Embryonic facial prominence (tissue), 1 donor: ENCODE data around the gene CAPN15.

ENCODE experiments used
- DNase-seq: peaks from one replicate; pipeline ENCODE4 v3.0.0-alpha.2; 2016; ENCODE audit errors: extremely low spot score

The CAPN15 gene

DNA sequence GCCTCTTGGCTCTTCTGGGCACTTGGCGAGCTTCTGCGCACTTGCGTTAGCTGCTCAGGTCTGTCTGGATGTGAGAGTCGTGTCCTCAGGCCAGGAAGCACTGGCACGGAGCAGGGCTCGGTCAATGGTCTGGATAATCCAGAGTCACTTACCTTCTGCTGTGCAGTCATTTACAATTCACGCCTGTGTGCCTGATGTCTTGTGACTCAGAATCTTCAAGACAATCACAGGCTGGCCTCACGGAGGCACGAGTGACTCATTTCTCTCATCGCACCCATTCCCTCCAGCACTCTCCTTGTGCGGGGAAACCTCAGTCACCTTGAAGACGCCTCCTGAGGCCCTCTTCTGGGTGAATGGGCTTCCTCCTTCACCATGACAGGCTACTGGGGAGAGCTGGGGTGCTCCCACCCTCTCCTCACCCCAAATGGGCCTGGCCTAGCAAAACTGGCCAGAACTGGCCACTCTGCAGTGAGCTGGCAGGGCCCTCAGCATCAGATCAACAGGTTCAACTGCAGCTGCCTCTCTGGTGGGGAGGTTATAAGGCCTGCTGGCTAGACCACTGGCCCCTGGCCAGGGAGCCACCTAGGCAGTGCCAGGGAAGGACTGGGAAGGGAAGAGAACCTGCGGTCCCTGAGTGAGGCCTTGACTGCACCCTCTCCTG is 1.9 kb upstream of the CAPN15 start:
- DNase-seq = no peak

DNA sequence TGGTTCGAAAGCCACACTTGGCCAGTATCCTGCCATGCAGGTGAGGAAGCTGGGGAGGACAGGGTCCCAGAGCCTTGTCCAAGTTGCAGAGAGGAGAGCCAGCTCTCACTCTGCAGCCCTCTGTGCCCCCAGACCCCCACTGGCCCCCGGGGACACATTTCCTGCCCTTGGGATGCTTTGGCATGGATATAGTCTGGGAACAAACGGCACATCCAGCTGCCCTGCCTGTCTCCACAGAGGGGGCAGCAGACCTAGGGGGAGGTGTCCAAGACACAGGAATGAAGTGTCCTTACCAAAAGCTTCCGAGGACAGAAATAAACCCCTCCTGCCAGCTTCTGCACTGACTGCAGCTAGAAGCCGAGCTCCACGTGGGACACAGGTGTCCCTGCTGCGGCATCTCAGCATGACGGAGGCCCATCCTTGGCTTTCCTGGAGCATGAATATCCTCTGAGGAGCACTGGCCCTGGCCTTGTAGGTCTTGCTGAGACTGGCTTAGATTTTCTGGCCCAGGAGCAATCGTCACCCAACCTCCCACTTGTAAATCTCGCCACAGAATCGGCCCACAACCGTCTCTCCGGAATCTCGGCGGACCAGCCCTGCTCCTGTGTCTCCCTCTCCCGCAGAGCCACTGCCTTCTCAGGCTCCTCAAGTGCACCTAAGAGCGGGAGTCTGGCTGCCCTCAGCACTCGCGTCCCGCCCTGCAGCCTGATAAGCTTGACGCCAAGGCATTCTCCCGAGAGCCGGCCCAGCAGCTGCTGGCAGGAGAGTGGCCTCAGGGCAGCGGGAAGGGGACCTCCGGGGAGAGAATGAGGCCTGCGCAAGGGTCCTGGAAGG is 1.1 kb upstream of the CAPN15 start:
- no peak for DNase-seq

GRCh38 chr16:528111-529011 is 849 bp downstream of the CAPN15 start:
- no peak for DNase-seq

DNA sequence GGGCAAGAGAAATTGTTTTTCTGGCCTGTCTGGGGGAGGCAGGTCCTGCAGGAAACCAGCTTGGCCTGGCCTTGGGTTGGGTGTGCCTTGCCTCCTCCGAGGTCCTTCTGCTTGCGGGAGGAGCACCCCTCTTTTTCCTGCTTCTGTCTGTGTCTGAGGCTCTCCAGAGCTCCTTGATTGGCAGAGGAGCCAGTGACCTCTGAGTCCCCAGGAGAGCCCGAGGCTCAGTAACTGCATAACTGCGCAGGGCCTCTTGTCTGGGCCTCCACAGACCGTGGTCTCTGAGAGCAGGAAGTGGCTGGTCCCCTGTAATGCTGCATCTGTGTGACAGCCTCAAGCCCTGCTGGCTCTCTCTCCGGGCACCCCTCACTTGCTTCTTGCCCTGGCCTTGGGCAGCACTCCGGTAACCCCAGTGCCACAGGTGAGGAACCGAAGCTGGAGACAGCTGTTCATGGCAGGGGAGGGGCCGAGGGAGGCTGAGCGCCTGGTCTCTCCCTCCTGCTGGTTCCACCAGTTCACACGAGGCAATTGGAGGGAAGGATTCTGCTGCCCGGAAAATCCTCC is 1.6 kb downstream of the CAPN15 start:
- DNase-seq = no peak

- no peak for DNase-seq
Observed at GRCh38 chr16:530111-530817, 2.8 kb downstream of the CAPN15 start.

DNA sequence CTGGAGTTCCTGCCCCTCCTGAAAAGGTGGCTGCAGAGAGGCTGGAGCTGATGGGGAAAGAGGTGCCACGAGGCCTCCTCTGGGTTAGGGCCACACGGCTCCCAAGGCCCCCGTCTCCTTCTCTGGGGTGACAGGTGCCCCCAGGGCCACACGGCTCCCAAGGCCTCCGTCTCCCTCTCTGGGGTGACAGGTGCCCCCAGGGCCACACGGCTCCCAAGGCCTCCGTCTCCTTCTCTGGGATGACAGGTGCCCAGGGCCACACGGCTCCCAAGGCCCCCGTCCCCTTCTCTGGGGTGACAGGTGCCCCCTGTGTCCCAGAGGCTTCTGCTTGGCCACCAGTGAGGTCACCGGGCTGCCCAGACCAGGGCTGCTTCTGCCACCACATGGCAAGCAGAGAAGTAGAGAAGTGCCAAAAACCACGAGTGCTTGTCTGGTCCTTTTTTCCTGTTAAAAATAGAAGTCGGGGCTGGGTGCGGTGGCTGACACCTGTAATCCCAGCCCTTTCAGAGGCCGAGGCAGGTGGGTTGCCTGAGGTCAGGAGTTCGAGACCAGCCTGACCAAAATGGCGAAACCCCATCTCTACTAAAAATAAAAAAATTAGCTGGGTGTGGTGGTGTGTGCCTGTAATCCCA is 4.1 kb downstream of the CAPN15 start:
- no peak for DNase-seq

- DNase-seq = no peak
Observed at GRCh38 chr16:533391-534123, 6.0 kb downstream of the CAPN15 start.

DNA sequence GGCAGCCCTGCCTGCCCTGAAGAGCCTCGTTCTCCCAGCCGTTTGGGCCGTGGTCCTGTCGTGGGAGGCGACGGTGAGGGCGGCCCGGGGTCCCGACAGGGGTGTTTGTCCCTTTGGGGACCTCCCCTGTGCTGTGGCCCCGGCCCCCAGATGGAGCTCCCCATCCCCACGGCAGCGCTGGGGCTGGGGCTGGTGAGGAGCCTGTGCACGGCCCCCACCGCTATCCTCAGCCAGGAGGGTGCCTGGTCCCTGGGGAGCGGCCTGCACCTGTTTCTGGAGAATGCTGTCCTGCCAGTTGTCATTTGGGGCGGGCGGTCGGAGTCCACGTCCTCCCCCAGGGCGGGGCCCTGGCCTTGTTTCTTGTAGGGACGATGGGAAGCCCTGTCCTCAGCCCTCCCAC is 6.6 kb downstream of the CAPN15 start:
- no peak for DNase-seq

GRCh38 chr16:534856-535445 is 7.4 kb downstream of the CAPN15 start:
- DNase-seq = no peak

- no peak for DNase-seq
Observed at GRCh38 chr16:535446-536405, 8.2 kb downstream of the CAPN15 start.

DNA sequence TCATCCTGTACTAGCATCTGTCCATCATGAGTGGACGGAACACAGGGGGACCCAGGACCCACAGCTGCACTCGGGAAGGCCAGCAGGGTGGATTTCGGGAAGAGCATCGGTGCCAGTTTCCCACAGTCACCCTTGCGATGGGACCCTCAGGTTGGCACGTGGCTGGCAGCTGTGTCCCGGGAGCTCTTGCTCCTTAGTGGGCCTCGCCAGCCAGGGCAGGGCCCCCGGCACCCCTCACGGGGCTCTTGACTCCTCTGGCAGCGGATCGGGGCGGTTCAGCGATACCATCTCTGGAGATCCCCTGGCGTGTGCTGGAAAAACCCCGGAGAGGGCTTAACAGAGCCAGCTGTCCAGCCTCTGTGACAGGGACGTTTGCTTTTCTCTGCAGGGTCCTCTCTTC is 9.2 kb downstream of the CAPN15 start:
- DNase-seq = no peak

- no peak for DNase-seq
Observed at GRCh38 chr16:537415-538335, 10.2 kb downstream of the CAPN15 start.

DNA sequence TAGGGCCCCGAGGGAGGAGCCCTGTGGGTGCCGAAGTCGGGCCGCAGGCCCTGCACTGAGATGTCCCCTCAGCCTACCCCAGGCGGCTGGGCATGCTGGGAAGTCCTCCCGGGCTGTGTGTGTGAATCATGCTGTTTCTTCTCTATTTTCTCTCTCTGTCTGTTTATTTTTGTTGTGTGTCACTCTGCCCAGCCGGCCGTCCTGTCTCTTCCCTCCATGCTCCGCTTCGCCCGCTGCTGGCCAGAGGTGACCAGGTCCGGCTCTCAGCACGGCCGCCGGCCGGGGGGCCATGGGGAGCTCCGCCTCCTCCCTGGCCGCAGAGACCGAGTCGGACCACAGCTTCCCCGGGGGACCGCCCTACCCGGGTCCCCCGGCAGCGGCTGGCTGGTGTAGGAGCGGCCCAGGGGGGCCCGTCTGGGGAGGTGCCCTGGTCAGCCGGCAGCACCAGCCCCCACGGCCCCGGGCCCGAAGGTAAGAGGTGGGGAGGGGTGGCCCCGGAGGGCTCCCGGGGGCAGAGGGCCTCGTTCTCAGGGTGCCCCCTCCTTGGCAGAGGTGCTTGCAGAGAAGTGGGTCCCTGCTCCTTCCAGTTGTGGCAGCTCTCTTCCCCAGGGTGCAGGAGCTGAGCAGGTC is 12.5 kb downstream of the CAPN15 start:
- DNase-seq = no peak

- DNase-seq = no peak
Observed at GRCh38 chr16:540645-541340, 13.3 kb downstream of the CAPN15 start.

GRCh38 chr16:543301-544164 is 16.0 kb downstream of the CAPN15 start:
- DNase-seq = no peak
